ENCODE data around the gene C2orf92.

- no peak for TF ChIP-seq ZNF10 (tag by site-specific recombination; IDR thresholded peaks at IDR 0.05)
- TF ChIP-seq CTCF (tag by site-specific recombination; IDR thresholded peaks at IDR 0.05), result no peak
- TF ChIP-seq ZNF274 (IDR thresholded peaks at IDR 0.05; ENCODE audit: low read length), result no peak
- no peak for TF ChIP-seq ZNF274 (tag by site-specific recombination; IDR thresholded peaks at IDR 0.05; ENCODE audit: borderline replicate concordance)
- no peak for TF ChIP-seq HOXC10 (CRISPR knock-in tag; IDR thresholded peaks at IDR 0.05)
- no peak for TF ChIP-seq YY1 (tag by site-specific recombination; IDR thresholded peaks at IDR 0.05)
These were observed 4.9 kb upstream of the C2orf92 start for GRCh38 chr2:97664636-97664970.
